ENCODE measurements around the gene FILIP1L.

The FILIP1L gene

GRCh38 chr3:99981138-99981537 is 133.2 kb downstream of the FILIP1L start:
- Histone ChIP-seq H3K36me3 (ENCODE audit: control insufficient read depth, insufficient read depth, low read length) (no peaks in the 10 kb centered on the region), H3K9me3 (ENCODE audit: control insufficient read depth, low read length) (no peaks in the 10 kb centered on the region)
- 95 to 96% methylated on average over 1 of the region's 1 CpG for WGBS, 2 experiments

GRCh38 chr3:99980606-99981005 is 133.7 kb downstream of the FILIP1L start:
- 89 to 97% methylated on average over 3 of the region's 3 CpGs for WGBS, 2 experiments
- no peaks in the 10 kb centered on the region for H3K4me1 ChIP-seq (ENCODE audit: control insufficient read depth, insufficient read depth, low read length)
- no peaks in the 10 kb centered on the region for H3K36me3 ChIP-seq (ENCODE audit: control insufficient read depth, insufficient read depth, low read length)
- no peak overlapping the region for H3K4me3 ChIP-seq (ENCODE audit: insufficient read depth, low read depth, low read length)
- H3K27me3 ChIP-seq (ENCODE audit: control insufficient read depth, insufficient read depth, low read length, poor library complexity, severe bottlenecking) = no peaks in the 10 kb centered on the region
- H3K9me3 ChIP-seq (ENCODE audit: control insufficient read depth, low read length) = no peaks in the 10 kb centered on the region
- no peak overlapping the region for H3K27ac ChIP-seq (ENCODE audit: insufficient read depth, low read depth, low read length, poor library complexity, severe bottlenecking)

More at GRCh38 chr3:99981138-99981537, 133.2 kb downstream of the FILIP1L start:
- H3K4me3 ChIP-seq (ENCODE audit: insufficient read depth, low read depth, low read length) = no peak overlapping the region
- H3K27ac ChIP-seq (ENCODE audit: insufficient read depth, low read depth, low read length, poor library complexity, severe bottlenecking) = no peak overlapping the region
- no peaks in the 10 kb centered on the region for H3K4me1 ChIP-seq (ENCODE audit: control insufficient read depth, insufficient read depth, low read length)
- H3K27me3 ChIP-seq (ENCODE audit: control insufficient read depth, insufficient read depth, low read length, poor library complexity, severe bottlenecking) = no peaks in the 10 kb centered on the region

- no peak overlapping the region for H3K27ac ChIP-seq (ENCODE audit: insufficient read depth, low read depth, low read length, poor library complexity, severe bottlenecking)
- no peaks in the 10 kb centered on the region for H3K36me3 ChIP-seq (ENCODE audit: control insufficient read depth, insufficient read depth, low read length)
- 87 to 100% methylated on average over 1 of the region's 1 CpG for WGBS, 2 experiments
These were observed 136.1 kb downstream of the FILIP1L start for GRCh38 chr3:99978221-99978620.

GRCh38 chr3:99976584-99976983 is 137.7 kb downstream of the FILIP1L start:
- H3K27me3 ChIP-seq (ENCODE audit: control insufficient read depth, insufficient read depth, low read length, poor library complexity, severe bottlenecking) = no peaks in the 10 kb centered on the region
- no peaks in the 10 kb centered on the region for H3K4me1 ChIP-seq (ENCODE audit: control insufficient read depth, insufficient read depth, low read length)
- no peaks in the 10 kb centered on the region for H3K9me3 ChIP-seq (ENCODE audit: control insufficient read depth, low read length)

More at GRCh38 chr3:99978221-99978620, 136.1 kb downstream of the FILIP1L start:
- H3K4me3 ChIP-seq (ENCODE audit: insufficient read depth, low read depth, low read length) = no peak overlapping the region
- no peaks in the 10 kb centered on the region for H3K27me3 ChIP-seq (ENCODE audit: control insufficient read depth, insufficient read depth, low read length, poor library complexity, severe bottlenecking)
- no peaks in the 10 kb centered on the region for H3K4me1 ChIP-seq (ENCODE audit: control insufficient read depth, insufficient read depth, low read length)
- no peaks in the 10 kb centered on the region for H3K9me3 ChIP-seq (ENCODE audit: control insufficient read depth, low read length)

GRCh38 chr3:99974989-99975388 is 139.3 kb downstream of the FILIP1L start:
- no peak overlapping the region for H3K4me3 ChIP-seq (ENCODE audit: insufficient read depth, low read depth, low read length)
- no peak overlapping the region for H3K27ac ChIP-seq (ENCODE audit: insufficient read depth, low read depth, low read length, poor library complexity, severe bottlenecking)
- H3K4me1 ChIP-seq (ENCODE audit: control insufficient read depth, insufficient read depth, low read length) = no peaks in the 10 kb centered on the region
- H3K36me3 ChIP-seq (ENCODE audit: control insufficient read depth, insufficient read depth, low read length) = no peaks in the 10 kb centered on the region
- H3K9me3 ChIP-seq (ENCODE audit: control insufficient read depth, low read length) = no peaks in the 10 kb centered on the region
- WGBS, 2 experiments = 94 to 100% methylated on average over 2 of the region's 2 CpGs
- no peaks in the 10 kb centered on the region for H3K27me3 ChIP-seq (ENCODE audit: control insufficient read depth, insufficient read depth, low read length, poor library complexity, severe bottlenecking)

More at GRCh38 chr3:99976584-99976983, 137.7 kb downstream of the FILIP1L start:
- no peak overlapping the region for H3K4me3 ChIP-seq (ENCODE audit: insufficient read depth, low read depth, low read length)
- no peak overlapping the region for H3K27ac ChIP-seq (ENCODE audit: insufficient read depth, low read depth, low read length, poor library complexity, severe bottlenecking)
- H3K36me3 ChIP-seq (ENCODE audit: control insufficient read depth, insufficient read depth, low read length) = no peaks in the 10 kb centered on the region

- Histone ChIP-seq H3K27ac (ENCODE audit: insufficient read depth, low read depth, low read length, poor library complexity, severe bottlenecking) (no peak overlapping the region), H3K27me3 (ENCODE audit: control insufficient read depth, insufficient read depth, low read length, poor library complexity, severe bottlenecking) (no peaks in the 10 kb centered on the region), H3K36me3 (ENCODE audit: control insufficient read depth, insufficient read depth, low read length) (no peaks in the 10 kb centered on the region), H3K4me1 (ENCODE audit: control insufficient read depth, insufficient read depth, low read length) (no peaks in the 10 kb centered on the region), H3K9me3 (ENCODE audit: control insufficient read depth, low read length) (no peaks in the 10 kb centered on the region), H3K4me3 (ENCODE audit: insufficient read depth, low read depth, low read length) (no peak overlapping the region)
- 92 to 95% methylated on average over 5 to 8 of the region's 8 CpGs for WGBS, 2 experiments
These were observed 141.8 kb downstream of the FILIP1L start for GRCh38 chr3:99972380-99973104.

- H3K9me3 ChIP-seq (ENCODE audit: control insufficient read depth, low read length) = no peaks in the 10 kb centered on the region
- 98 to 99% methylated on average over 2 to 3 of the region's 3 CpGs for WGBS, 2 experiments
- H3K4me1 ChIP-seq (ENCODE audit: control insufficient read depth, insufficient read depth, low read length) = no peaks in the 10 kb centered on the region
- no peaks in the 10 kb centered on the region for H3K27me3 ChIP-seq (ENCODE audit: control insufficient read depth, insufficient read depth, low read length, poor library complexity, severe bottlenecking)
- no peaks in the 10 kb centered on the region for H3K36me3 ChIP-seq (ENCODE audit: control insufficient read depth, insufficient read depth, low read length)
- no peak overlapping the region for H3K27ac ChIP-seq (ENCODE audit: insufficient read depth, low read depth, low read length, poor library complexity, severe bottlenecking)
- H3K4me3 ChIP-seq (ENCODE audit: insufficient read depth, low read depth, low read length) = no peak overlapping the region
These were observed 142.5 kb downstream of the FILIP1L start for GRCh38 chr3:99971761-99972160.

- H3K27me3 ChIP-seq (ENCODE audit: control insufficient read depth, insufficient read depth, low read length, poor library complexity, severe bottlenecking) = no peaks in the 10 kb centered on the region
- H3K4me3 ChIP-seq (ENCODE audit: insufficient read depth, low read depth, low read length) = no peak overlapping the region
- 92 to 93% methylated on average over 1 of the region's 1 CpG for WGBS, 2 experiments
- no peaks in the 10 kb centered on the region for H3K36me3 ChIP-seq (ENCODE audit: control insufficient read depth, insufficient read depth, low read length)
- no peak overlapping the region for H3K27ac ChIP-seq (ENCODE audit: insufficient read depth, low read depth, low read length, poor library complexity, severe bottlenecking)
- H3K9me3 ChIP-seq (ENCODE audit: control insufficient read depth, low read length) = no peaks in the 10 kb centered on the region
- H3K4me1 ChIP-seq (ENCODE audit: control insufficient read depth, insufficient read depth, low read length) = no peaks in the 10 kb centered on the region
These were observed 144.1 kb downstream of the FILIP1L start for GRCh38 chr3:99970198-99970597.

GRCh38 chr3:99969136-99969535 is 145.2 kb downstream of the FILIP1L start:
- Histone ChIP-seq H3K36me3 (ENCODE audit: control insufficient read depth, insufficient read depth, low read length) (no peaks in the 10 kb centered on the region), H3K27ac (ENCODE audit: insufficient read depth, low read depth, low read length, poor library complexity, severe bottlenecking) (no peak overlapping the region), H3K27me3 (ENCODE audit: control insufficient read depth, insufficient read depth, low read length, poor library complexity, severe bottlenecking) (no peaks in the 10 kb centered on the region), H3K4me1 (ENCODE audit: control insufficient read depth, insufficient read depth, low read length) (no peaks in the 10 kb centered on the region), H3K4me3 (ENCODE audit: insufficient read depth, low read depth, low read length) (no peak overlapping the region), H3K9me3 (ENCODE audit: control insufficient read depth, low read length) (no peaks in the 10 kb centered on the region)
- 88 to 95% methylated on average over 3 of the region's 3 CpGs for WGBS, 2 experiments

- no peak overlapping the region for H3K27ac ChIP-seq (ENCODE audit: insufficient read depth, low read depth, low read length, poor library complexity, severe bottlenecking)
- H3K9me3 ChIP-seq (ENCODE audit: control insufficient read depth, low read length) = no peaks in the 10 kb centered on the region
- no peaks in the 10 kb centered on the region for H3K36me3 ChIP-seq (ENCODE audit: control insufficient read depth, insufficient read depth, low read length)
- no peak overlapping the region for H3K4me3 ChIP-seq (ENCODE audit: insufficient read depth, low read depth, low read length)
- H3K4me1 ChIP-seq (ENCODE audit: control insufficient read depth, insufficient read depth, low read length) = no peaks in the 10 kb centered on the region
- H3K27me3 ChIP-seq (ENCODE audit: control insufficient read depth, insufficient read depth, low read length, poor library complexity, severe bottlenecking) = no peaks in the 10 kb centered on the region
- 94 to 100% methylated on average over 1 to 2 of the region's 2 CpGs for WGBS, 2 experiments
These were observed 146.5 kb downstream of the FILIP1L start for GRCh38 chr3:99967796-99968195.

Data from ectodermal cell (in vitro differentiated cells).